ENCODE data around the gene TCERG1L.

DNA sequence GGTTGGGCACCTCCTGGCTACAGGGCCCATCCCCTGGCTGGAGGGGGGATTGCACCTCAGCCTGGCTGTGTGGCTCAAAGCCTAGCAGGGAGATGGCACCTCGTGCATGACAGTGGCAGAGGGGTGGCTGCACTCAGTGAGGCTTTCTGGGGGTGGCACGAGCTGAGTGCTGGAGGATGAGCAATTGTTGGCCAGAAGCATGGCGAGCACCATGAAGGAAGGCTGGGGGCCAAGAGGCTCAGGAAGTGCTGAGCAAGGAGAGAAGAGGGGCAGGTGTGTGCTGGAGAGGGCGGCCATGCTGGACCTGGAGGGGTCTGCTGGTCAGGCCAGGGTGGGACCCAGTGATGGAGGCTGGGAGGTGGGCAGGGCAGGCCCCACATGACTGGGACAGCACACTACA, 65.4 kb downstream of the TCERG1L start:
- TF ChIP-seq CTCF (IDR thresholded peaks at IDR 0.05) (no peak), POLR2A (IDR thresholded peaks at IDR 0.05) (no peak)
